GM20431 (cell line): Measurements from ENCODE around the gene MYH10.

Experiments used
- in situ Hi-C: fragments of 300-500 bp; cut with MseI, MboI; formaldehyde crosslinking; loops from one replicate; pipeline ENCODE4 v1.15.0; 2020; ENCODE audit warnings: low sequenced_read_pairs; ENCODE audit not compliant: unreplicated experiment

The MYH10 gene

DNA sequence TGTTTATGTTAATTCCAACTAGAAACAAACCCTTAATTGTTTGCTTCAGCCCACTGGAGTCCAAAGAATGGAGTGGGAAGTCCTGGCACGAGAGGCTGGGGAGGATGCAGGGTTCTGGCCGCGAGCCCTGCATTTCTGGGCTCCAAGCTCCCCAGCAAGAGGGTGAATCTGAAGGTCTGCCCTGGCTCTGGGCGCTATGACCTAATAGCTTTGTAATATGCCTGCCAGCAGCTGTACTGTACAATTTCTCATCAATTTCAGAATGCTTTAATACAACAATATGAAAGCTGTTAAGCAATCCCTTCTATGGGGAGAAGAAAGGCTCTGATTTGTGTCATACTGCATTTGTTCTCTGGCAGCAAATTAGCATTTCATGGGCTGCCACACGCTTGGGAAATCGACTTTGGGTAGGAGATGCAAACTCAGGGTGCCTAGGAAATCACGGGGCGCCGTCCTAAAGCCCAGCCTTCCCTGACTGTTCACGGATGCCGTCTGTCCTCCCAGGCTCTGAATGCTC lies 151.0 kb downstream of the MYH10 start:
- in situ Hi-C loops, result no loop called here

- in situ Hi-C loops, result no loop called here
Observed at GRCh38 chr17:8477715-8478441, 152.6 kb downstream of the MYH10 start.

- in situ Hi-C loops, result no loop called here
Observed at GRCh38 chr17:8477171-8477570, 153.4 kb downstream of the MYH10 start.

- in situ Hi-C loops, result no loop called here
Observed at GRCh38 chr17:8476741-8477140, 153.8 kb downstream of the MYH10 start.

GRCh38 chr17:8475781-8476180 lies 154.7 kb downstream of the MYH10 start:
- in situ Hi-C loops, result no loop called here

GRCh38 chr17:8475227-8475626 lies 155.3 kb downstream of the MYH10 start:
- in situ Hi-C loops, result no loop called here

DNA sequence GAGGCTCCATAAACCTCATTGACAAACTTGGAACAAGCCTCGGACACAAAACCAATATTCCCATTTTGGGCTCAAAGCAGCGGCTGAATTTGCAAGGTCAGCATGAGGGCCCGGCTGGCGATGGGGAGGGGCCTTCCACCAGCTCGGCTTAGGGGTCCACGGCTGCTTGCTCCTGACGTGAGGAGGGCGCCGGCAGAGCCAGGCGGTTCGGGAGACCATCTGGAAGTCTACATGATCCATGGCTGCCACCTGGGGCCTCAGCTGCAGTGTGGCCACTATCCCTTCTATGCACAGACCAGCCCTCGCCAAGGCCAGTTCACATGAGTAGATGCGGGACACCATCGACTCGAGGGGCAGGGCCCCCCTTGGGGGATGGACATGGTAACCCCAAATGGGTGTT lies 155.7 kb downstream of the MYH10 start:
- in situ Hi-C loops, result no loop called here

- in situ Hi-C loops, result no loop called here
Observed at GRCh38 chr17:8473451-8474192, 156.9 kb downstream of the MYH10 start.

DNA sequence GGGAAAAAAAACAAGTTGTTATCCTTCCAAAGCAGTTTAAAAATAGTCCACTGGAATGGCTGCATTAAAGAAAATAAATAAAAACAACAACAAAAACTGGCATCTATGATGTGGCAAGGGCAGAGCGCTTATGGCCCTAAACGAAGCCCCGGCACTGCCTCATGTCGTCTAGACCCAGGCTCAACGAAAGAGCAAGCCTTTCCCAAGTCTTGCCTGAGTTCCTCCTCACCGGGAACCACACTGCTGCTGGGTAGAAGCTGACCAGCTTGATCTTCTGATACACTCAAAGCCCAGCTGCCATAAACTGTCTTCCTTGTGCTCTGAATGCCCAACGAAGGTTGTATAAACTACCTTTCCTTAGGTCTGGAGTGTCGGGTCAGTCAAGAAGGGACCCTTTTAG lies 157.9 kb downstream of the MYH10 start:
- in situ Hi-C loops, result no loop called here

DNA sequence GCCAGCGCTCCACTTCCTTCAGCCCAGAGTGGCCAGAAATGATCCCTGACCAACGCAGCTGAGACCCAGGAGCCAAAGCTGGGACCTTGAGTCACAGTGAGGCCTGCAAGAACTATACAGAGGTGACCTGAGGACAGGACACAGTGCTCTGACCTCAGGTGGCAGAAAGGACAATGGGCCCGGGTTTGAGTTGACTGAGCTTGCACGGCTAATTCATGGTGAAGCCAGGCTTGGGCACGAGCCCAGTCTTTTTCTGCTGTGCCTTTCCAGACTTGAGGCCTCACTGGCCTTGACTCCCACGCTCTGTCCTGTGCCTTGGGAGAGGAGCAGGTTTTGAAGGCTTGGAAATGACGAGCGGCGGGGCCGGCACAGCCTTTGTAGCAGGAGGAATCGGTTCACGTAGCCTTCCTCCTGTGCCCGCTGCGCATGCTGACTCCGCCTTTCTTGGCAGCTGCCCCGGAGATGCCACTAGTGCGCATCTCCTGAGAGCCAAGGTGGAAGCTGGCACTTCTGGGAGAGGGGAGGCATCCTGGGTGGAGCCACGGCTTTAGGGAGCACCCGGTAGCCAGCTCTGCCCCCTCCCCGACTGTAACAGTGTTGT lies 160.0 kb downstream of the MYH10 start:
- in situ Hi-C loops, result no loop called here

GRCh38 chr17:8469964-8470363 lies 160.6 kb downstream of the MYH10 start:
- in situ Hi-C loops, result no loop called here

DNA sequence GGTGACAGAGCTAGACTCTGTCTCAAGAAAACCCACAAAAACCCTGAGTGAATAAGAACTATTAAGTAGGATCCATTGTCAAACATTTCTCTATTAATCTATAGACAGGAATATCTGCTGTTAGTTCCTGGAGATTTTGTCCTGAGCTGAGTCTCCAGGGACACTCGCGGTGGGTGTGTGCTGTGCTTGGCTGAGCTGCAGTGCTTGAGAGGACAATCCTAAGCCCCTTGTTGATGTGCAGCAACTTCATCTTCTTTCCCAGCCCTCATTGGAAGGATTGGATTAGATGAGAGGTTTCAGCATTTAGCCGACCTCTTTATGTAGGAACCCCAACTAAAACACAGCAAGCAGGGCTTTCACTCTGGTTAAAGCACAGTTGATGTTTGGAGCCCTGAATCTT lies 161.5 kb downstream of the MYH10 start:
- in situ Hi-C loops, result no loop called here

DNA sequence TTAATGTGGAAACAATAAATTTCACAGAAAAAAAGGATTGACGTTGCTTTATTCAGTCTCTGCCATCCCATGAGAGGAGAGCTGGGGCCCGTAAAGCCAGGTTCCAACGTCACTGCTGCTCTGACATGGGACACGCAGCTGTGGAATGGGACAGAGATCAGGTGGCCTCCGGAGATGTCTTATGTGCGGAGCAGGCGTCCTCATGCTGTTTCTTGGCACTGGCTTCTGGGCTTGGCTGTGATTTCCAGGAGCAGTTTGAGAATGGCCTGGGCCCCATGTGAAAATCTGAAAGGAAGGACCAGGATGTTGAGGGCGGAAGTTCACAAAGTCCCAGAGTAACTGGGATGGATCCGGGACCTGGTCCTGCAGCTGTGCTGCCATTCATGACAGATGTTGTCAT lies 162.4 kb downstream of the MYH10 start:
- in situ Hi-C loops, result no loop called here

- in situ Hi-C loops, result no loop called here
Observed at GRCh38 chr17:8467527-8467926, 163.0 kb downstream of the MYH10 start.

DNA sequence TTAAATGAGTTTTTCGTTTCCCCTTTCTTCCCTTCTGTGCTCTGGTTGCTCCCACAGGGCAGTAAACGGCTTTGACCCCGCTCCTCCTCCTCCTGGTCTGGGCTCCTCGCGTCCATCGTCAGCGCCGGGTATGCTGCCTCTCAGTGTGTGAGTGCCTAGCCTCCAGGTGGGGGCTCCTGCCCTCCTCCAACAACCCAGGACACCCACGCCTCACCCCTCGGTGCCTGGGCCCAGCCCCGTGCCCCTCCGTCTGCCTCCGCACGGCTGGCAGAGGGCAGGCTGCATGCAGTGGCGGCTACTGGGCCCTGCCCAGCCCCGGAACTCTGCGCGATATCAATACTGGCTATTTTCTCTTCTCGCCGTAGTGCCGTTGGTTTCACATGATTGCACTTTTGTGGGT lies 163.7 kb downstream of the MYH10 start:
- in situ Hi-C loops, result no loop called here

GRCh38 chr17:8466456-8466855 lies 164.1 kb downstream of the MYH10 start:
- in situ Hi-C loops, result no loop called here

DNA sequence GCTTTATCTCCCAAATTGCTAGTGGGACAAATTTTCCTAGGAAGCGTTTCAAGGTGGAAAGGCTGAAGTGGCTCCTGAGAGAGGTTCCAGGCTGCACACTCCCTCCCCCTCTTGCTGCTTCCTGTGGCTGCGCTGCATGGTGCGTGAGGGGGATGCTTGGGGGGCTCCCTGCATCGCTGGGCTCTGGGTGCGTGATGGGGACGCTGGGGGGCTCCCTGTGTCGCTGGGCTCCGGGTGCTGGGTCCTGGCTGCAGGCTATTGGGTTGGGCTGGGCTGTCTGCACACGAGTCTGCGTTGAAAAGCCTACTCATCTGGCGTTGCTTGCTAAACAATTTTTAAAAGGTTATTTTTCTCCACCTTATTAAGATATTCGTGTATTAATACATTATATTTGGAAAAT lies 164.8 kb downstream of the MYH10 start:
- in situ Hi-C loops, result no loop called here

- in situ Hi-C loops, result no loop called here
Observed at GRCh38 chr17:8465356-8465755, 165.2 kb downstream of the MYH10 start.

DNA sequence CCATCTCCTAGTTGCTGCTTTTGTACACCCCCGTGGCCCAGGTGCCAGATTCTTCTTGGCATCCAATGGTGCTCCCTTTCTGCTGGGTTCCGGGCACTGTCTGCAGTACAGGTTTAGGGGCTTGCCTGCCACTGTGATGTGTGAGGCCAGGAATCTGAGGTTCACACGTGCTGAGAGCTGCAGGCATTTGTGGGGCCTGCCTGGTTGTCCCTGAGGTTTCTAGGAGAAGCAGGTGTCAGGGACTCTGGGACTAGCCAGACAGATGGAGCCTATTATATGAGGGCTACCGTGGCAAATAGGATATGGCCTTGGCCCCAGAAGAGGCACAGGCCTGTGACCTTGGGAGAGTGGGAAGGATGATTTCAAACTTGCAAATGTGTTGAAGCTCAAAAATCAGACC lies 165.6 kb downstream of the MYH10 start:
- in situ Hi-C loops, result no loop called here

DNA sequence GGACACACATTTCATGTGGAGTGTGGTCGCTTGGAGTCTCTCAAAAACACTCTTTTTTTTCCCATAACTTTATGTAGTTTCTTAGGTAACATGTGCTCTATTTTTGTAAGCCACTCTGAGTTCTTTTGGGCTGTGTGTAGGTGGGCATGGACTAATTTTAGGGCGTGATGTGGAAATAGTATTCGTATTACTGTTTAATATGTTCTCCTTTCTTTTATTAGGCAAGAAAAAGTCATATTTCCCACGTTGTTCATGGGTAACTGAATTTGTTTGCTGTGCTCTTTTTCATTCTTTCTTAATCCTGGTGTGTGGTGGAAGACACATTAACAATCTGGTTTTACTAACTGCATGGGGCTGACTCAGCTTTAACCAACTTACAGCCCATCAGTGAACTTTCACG lies 167.4 kb downstream of the MYH10 start:
- in situ Hi-C loops, result no loop called here

GRCh38 chr17:8462564-8462963 lies 168.0 kb downstream of the MYH10 start:
- in situ Hi-C loops, result no loop called here
